ENCODE measurements around the gene RHOC.

Gene RHOC

DNA sequence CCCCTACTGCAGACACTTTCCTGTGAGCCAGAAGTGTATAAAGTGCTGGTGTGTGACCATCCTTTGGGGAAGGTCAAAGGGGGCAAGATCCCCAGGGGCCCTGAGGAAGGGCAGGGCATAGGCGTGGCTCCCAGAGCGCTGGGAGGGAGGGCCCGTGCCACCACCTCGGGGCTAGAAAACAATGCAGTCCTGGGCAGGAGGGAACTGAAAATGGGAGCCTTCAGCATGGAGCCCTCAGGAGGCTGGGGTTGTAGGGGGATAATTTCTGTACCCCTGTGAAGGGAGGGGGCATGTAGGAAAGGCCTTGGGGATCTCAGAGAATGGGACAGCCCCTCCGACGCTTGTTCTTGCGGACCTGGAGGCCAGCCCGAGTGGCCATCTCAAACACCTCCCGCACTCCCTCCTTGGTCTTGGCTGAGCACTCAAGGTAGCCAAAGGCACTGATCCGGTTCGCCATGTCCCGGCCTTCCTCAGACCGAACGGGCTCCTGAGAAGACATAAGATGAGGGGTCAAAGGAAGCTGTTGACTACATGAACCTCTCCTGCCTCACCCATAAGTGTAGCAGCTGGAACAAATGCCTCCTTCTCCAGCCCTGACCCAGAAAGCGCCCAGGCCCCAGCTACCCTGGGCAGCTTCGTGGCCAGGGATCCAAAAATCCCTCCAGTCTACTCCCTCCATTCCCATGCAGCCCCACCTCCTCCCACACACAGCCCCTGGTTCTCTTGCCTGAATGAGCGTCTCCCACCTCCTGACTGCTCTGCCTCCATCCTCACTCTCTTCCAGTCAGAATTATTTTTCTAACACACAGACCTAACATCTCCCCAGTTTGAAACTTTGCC lies 5.5 kb downstream of the RHOC start:
- no peak for DNase-seq (ENCODE audit: low spot score)

- peak; percentile 85 for DNase-seq (ENCODE audit: low spot score)
Measured at GRCh38 chr1:112700290-112701226, 6.4 kb downstream of the RHOC start.

DNA sequence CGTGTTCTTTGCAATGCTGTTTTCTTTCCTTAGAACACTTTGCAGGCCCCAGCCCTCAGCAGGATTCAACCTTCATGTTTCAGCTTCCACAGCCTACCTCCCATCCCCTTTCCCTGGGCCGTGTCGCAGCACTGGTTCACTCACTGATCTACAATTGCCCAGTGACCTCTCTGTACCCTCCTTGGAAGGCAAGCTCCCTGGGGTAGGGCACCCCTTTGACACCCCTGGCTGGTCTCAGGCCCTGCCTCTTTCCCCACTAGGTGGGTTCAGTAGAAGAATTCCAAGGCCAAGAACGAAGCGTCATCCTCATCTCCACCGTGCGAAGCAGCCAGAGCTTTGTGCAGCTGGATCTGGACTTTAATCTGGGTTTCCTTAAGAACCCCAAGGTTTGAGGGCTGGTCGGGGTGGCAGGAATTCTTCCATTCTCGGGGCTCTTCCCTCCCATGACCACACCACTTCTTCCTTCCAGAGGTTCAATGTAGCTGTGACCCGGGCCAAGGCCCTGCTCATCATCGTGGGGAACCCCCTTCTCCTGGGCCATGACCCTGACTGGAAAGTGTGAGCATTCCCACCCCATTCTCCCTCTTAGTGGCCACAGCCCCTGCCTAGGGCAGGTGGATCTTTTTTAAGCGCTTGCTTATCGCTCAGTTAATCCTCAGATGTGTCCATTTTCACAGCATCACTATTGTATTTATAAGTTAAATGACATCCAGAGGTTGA lies 7.3 kb downstream of the RHOC start:
- no peak for DNase-seq (ENCODE audit: low spot score)

GRCh38 chr1:112698366-112699310 lies 8.3 kb downstream of the RHOC start:
- DNase-seq (ENCODE audit: low spot score): no peak

DNA sequence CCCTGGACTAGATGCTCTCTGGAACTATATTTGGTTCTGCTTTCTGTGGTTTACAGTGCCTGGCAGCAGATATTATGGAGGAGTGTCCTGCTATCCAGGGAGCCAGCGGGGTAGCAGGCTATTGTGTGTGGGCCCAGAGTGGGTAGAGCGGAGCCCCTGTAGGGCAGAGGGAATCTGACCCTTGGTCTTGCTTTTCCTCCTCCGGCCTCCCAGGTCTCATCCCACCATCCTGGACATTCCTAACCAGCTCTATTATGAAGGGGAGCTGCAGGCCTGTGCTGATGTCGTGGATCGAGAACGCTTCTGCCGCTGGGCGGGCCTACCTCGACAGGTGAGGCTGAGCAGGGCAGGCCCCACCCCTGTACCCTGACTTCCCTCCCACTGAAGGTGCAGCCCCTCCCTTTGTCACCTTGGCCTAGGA lies 9.1 kb downstream of the RHOC start:
- DNase-seq (ENCODE audit: low spot score): no peak

- DNase-seq (ENCODE audit: low spot score): no peak
Measured at GRCh38 chr1:112696578-112697314, 10.2 kb downstream of the RHOC start.

DNA sequence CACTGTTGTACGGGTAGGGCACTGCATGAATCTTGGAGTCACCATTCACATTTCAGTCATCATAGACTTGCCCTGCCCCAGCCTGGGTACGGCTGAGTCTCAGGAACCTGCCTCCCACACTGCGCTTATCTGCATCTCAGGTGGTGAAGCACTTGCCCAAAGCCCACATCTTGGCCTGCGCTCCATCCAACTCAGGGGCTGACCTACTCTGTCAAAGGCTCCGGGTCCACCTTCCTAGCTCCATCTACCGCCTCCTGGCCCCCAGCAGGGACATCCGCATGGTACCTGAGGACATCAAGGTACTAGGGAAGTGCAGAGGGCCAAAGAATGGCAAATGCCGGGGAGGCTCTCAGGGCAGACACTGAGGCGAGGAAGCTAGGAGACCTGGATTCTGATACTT lies 11.7 kb downstream of the RHOC start:
- no peak for DNase-seq (ENCODE audit: low spot score)

DNA sequence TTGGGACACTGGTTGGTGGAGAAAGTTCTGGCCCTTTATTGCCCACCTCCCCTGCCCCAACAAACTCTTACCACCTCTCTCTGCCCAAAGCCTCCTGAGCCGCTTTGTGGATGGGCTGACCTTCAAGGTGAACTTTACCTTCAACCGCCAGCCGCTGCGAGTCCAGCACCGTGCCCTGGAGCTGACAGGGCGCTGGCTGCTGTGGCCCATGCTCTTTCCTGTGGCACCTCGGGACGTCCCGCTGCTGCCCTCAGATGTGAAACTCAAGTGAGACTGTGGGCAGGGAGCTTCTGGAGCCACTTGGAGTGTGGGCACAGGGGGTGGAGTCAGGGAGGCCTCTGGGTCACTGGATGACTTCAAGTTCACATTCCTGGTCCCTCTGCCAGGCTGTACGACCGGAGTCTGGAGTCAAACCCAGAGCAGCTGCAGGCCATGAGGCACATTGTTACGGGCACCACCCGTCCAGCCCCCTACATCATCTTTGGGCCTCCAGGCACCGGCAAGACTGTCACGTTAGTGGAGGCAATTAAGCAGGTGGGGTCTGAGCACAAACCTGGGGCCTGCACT lies 12.5 kb downstream of the RHOC start:
- DNase-seq (ENCODE audit: low spot score): no peak

- DNase-seq (ENCODE audit: low spot score): no peak
Measured at GRCh38 chr1:112693821-112694220, 13.1 kb downstream of the RHOC start.

DNA sequence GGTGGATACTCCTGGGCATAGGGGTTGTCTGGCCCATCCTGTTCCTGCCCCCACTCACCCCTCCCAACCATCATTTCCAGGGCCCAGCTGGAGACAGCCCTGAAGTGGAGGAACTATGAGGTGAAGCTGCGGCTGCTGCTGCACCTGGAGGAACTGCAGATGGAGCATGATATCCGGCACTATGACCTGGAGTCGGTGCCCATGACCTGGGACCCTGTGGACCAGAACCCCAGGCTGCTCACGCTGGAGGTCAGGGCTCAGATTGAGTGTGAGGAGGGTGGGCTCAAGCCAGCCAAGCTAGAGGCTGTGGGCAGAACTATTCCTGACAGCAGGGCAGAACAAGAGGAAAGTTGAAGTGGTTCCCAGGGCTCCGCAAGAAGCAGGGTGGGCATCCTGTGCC lies 14.2 kb downstream of the RHOC start:
- no peak for DNase-seq (ENCODE audit: low spot score)

- no peak for DNase-seq (ENCODE audit: low spot score)
Measured at GRCh38 chr1:112689842-112690237, 17.1 kb downstream of the RHOC start.

DNA sequence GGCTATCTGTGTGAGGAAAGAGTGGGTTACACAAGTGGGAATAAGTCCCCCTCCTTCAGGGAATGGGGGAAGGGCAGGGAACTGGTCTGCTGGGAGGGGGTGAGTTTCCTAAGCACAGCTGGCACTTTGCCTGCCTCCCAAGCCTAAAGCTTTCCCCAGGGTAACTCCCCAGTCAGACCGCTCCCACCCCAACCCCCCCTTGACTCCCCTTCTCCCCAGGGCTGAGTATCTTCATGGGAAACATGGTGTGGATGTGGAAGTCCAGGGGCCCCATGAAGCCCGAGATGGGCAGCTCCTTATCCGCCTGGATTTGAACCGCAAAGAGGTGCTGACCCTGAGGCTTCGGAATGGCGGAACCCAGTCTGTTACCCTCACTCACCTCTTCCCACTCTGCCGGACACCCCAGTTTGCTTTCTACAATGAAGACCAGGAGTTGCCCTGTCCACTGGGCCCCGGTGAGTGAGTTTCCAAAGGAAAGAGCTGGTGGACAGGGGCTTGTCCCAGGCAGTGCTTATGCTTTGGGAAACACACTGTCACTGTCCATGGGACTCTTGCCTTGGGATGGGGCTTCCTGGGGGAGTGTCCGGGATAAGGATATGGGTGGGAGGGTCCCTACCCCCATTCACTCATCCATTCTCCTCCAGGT lies 17.6 kb downstream of the RHOC start:
- no peak for DNase-seq (ENCODE audit: low spot score)

DNA sequence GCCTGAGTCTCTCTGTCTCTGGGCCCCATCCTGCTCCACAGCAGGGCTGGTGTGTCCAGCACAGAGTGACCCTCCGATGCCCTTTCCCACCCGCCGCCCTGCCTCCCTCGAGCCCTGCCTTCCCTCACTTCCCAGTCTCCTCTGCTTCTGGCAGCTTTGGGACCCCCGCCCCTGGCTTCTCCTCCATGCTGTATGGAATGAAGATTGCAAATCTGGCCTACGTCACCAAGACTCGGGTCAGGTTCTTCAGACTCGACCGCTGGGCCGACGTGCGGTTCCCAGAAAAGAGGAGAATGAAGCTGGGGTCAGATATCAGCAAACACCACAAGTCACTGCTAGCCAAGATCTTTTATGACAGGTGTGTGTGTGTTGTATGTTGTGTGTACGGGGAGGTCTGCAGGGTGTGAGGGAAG lies 18.1 kb downstream of the RHOC start:
- no peak for DNase-seq (ENCODE audit: low spot score)

- DNase-seq (ENCODE audit: low spot score): no peak
Measured at GRCh38 chr1:112687785-112688496, 19.0 kb downstream of the RHOC start.

DNA sequence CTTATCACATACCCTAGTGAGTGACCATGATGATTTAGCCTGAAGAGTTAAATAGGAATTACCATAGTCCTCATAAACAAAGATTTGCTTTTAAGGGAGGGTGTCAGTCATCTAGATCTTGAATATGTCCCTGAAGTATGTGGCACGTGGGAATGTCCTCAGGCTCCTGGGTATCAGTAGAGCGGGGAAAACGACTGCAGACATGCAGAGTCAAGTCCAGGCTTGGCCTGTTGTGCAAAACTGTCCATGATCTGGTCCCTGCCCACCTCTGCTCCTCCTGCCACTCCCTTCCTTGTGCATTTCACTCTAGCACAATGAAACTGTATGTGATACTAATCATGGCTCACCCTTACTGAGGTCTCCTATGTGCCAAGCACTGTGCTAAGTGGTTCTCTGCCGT lies 19.6 kb downstream of the RHOC start:
- DNase-seq (ENCODE audit: low spot score): no peak

- no peak for DNase-seq (ENCODE audit: low spot score)
Measured at GRCh38 chr1:112686835-112687234, 20.1 kb downstream of the RHOC start.

DNA sequence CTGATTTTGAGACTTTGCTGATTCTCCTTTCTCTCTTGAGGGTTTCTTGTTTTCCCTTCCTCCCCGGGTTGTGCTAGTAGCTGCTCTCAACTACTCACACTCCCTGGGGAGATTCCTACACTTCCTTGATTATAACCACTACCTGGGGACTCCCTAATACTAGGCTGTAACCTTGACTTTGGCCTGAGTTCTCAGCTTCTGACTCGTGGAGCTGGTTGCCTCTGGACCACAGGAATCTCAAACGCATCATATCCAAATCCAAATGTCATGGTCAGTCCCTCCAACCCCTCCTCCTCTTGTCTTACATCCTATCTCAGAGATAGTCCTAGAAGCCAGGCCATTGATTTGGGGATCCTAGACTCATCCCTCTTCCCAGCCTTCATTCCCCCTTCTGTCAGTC lies 20.5 kb downstream of the RHOC start:
- no peak for DNase-seq (ENCODE audit: low spot score)

- DNase-seq (ENCODE audit: low spot score): no peak
Measured at GRCh38 chr1:112685913-112686312, 21.0 kb downstream of the RHOC start.

DNA sequence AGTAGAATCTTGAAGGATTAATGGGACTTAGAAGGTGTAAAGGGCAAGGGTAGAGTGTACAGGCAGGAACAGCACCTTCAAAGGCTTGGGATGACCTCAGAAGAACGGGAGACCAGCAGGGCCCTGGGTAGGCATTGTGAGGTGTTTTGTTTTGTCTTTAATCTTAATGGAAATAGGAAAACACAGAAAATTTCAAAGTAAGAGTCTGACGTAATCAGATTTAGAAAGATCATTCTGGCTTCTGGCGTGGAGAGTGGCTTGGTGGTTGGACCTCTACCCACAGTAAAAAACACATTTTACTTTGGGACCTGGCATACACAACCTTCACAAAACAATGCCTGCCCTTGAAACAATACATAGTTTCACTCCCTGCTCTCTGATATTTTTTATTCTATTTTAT lies 28.3 kb downstream of the RHOC start:
- DNase-seq (ENCODE audit: low spot score): no peak
